ENCODE data around the gene PPM1M. TPM values are rescaled to one million over a fixed set of nuclear protein-coding genes. Genes with fewer than 3 reads are reported as not detected.
A peak's percentile ranks its signal among the peaks of the same experiment; 100 is the strongest.

PPM1M gene
- total and polyA plus RNA-seq, 10 of the 15 experiments (the other 5 are each of a cell fraction or from before 2014, with no cell fraction given): 7.3 to 24.8 (median 15.8) TPM

DNA sequence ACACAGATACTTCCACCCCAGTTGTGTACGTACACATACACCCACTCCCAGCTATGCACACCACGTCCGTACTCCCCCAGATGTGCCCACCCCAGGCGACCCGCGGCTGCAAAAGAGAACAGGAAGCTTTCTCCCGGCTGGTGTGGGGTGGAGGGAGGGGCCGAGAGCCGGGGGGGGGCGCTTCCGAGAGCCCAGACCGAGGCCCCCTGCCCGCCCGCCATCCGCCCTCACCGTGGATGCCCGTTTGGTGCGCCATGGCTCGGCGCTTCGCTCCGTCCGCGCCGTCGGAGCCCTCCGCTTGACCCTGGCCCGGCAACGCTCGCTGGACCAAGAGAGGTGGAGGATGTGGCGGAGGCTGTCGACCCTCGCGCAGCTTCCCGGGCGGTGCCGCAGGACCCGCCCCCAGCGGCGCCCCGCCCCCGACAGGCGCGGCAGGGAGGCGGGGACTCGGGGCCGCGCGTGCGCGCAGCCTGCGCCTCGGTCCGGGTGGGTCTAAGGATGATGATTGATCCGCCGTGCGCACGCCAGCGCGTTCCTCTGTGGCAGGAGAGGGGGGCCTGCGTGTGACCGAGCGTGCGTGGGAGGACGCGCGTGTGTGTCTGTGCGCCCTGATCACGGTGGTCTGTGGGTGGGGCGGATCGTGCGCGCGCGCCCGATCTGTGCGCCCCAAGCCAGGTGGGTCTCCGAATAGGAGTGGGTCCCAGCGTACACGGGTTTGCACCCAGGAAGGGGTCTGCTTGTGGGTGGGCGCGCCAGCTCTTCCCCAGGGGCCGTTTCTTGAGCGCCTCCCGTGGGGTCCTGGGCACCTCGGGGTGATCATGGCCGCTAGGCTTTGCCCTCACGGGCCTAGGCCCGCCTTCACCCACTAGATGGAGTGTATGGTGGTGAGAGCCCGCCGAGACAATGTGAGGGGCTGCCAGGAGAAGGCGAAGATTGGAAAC, 6.5 kb upstream of the PPM1M start, which contains the start of gene TWF2 (continued):
- TF ChIP-seq, protein P1, sequence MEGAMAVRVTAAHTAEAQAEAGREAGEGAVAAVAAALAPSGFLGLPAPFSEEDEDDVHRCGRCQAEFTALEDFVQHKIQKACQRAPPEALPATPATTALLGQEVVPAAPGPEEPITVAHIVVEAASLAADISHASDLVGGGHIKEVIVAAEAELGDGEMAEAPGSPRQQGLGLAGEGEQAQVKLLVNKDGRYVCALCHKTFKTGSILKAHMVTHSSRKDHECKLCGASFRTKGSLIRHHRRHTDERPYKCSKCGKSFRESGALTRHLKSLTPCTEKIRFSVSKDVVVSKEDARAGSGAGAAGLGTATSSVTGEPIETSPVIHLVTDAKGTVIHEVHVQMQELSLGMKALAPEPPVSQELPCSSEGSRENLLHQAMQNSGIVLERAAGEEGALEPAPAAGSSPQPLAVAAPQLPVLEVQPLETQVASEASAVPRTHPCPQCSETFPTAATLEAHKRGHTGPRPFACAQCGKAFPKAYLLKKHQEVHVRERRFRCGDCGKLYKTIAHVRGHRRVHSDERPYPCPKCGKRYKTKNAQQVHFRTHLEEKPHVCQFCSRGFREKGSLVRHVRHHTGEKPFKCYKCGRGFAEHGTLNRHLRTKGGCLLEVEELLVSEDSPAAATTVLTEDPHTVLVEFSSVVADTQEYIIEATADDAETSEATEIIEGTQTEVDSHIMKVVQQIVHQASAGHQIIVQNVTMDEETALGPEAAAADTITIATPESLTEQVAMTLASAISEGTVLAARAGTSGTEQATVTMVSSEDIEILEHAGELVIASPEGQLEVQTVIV (IDR thresholded peaks at IDR 0.05; ENCODE audit: borderline replicate concordance, partially characterized antibody): no peak
- TF ChIP-seq, protein P2, sequence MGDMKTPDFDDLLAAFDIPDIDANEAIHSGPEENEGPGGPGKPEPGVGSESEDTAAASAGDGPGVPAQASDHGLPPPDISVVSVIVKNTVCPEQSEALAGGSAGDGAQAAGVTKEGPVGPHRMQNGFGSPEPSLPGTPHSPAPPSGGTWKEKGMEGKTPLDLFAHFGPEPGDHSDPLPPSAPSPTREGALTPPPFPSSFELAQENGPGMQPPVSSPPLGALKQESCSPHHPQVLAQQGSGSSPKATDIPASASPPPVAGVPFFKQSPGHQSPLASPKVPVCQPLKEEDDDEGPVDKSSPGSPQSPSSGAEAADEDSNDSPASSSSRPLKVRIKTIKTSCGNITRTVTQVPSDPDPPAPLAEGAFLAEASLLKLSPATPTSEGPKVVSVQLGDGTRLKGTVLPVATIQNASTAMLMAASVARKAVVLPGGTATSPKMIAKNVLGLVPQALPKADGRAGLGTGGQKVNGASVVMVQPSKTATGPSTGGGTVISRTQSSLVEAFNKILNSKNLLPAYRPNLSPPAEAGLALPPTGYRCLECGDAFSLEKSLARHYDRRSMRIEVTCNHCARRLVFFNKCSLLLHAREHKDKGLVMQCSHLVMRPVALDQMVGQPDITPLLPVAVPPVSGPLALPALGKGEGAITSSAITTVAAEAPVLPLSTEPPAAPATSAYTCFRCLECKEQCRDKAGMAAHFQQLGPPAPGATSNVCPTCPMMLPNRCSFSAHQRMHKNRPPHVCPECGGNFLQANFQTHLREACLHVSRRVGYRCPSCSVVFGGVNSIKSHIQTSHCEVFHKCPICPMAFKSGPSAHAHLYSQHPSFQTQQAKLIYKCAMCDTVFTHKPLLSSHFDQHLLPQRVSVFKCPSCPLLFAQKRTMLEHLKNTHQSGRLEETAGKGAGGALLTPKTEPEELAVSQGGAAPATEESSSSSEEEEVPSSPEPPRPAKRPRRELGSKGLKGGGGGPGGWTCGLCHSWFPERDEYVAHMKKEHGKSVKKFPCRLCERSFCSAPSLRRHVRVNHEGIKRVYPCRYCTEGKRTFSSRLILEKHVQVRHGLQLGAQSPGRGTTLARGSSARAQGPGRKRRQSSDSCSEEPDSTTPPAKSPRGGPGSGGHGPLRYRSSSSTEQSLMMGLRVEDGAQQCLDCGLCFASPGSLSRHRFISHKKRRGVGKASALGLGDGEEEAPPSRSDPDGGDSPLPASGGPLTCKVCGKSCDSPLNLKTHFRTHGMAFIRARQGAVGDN (IDR thresholded peaks at IDR 0.05): peak; percentile 61
- TF ChIP-seq, protein P3, sequence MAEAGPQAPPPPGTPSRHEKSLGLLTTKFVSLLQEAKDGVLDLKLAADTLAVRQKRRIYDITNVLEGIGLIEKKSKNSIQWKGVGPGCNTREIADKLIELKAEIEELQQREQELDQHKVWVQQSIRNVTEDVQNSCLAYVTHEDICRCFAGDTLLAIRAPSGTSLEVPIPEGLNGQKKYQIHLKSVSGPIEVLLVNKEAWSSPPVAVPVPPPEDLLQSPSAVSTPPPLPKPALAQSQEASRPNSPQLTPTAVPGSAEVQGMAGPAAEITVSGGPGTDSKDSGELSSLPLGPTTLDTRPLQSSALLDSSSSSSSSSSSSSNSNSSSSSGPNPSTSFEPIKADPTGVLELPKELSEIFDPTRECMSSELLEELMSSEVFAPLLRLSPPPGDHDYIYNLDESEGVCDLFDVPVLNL (IDR thresholded peaks at IDR 0.05; ENCODE audit: low read depth, low read length): no peak
- TF ChIP-seq, protein P4, sequence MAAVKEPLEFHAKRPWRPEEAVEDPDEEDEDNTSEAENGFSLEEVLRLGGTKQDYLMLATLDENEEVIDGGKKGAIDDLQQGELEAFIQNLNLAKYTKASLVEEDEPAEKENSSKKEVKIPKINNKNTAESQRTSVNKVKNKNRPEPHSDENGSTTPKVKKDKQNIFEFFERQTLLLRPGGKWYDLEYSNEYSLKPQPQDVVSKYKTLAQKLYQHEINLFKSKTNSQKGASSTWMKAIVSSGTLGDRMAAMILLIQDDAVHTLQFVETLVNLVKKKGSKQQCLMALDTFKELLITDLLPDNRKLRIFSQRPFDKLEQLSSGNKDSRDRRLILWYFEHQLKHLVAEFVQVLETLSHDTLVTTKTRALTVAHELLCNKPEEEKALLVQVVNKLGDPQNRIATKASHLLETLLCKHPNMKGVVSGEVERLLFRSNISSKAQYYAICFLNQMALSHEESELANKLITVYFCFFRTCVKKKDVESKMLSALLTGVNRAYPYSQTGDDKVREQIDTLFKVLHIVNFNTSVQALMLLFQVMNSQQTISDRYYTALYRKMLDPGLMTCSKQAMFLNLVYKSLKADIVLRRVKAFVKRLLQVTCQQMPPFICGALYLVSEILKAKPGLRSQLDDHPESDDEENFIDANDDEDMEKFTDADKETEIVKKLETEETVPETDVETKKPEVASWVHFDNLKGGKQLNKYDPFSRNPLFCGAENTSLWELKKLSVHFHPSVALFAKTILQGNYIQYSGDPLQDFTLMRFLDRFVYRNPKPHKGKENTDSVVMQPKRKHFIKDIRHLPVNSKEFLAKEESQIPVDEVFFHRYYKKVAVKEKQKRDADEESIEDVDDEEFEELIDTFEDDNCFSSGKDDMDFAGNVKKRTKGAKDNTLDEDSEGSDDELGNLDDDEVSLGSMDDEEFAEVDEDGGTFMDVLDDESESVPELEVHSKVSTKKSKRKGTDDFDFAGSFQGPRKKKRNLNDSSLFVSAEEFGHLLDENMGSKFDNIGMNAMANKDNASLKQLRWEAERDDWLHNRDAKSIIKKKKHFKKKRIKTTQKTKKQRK (IDR thresholded peaks at IDR 0.05; ENCODE audit: low read depth, low read length): no peak
- TF ChIP-seq KDM1A (IDR thresholded peaks at IDR 0.05; ENCODE audit: borderline replicate concordance) (no peak), CREB1 (IDR thresholded peaks at IDR 0.05; ENCODE audit: low read depth) (no peak), CHD4 (IDR thresholded peaks at IDR 0.05) (no peak), EGR1 (IDR thresholded peaks at IDR 0.05; ENCODE audit: borderline replicate concordance in 1 of 2, low read depth in 2 of 2, low read length in 2 of 2) (peak in 1 of 2 experiments; percentile 89; a peak in 2 of 3 replicates)
- TF ChIP-seq, protein P5, sequence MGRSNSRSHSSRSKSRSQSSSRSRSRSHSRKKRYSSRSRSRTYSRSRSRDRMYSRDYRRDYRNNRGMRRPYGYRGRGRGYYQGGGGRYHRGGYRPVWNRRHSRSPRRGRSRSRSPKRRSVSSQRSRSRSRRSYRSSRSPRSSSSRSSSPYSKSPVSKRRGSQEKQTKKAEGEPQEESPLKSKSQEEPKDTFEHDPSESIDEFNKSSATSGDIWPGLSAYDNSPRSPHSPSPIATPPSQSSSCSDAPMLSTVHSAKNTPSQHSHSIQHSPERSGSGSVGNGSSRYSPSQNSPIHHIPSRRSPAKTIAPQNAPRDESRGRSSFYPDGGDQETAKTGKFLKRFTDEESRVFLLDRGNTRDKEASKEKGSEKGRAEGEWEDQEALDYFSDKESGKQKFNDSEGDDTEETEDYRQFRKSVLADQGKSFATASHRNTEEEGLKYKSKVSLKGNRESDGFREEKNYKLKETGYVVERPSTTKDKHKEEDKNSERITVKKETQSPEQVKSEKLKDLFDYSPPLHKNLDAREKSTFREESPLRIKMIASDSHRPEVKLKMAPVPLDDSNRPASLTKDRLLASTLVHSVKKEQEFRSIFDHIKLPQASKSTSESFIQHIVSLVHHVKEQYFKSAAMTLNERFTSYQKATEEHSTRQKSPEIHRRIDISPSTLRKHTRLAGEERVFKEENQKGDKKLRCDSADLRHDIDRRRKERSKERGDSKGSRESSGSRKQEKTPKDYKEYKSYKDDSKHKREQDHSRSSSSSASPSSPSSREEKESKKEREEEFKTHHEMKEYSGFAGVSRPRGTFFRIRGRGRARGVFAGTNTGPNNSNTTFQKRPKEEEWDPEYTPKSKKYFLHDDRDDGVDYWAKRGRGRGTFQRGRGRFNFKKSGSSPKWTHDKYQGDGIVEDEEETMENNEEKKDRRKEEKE (IDR thresholded peaks at IDR 0.05): no peak
- TF ChIP-seq, protein P6, sequence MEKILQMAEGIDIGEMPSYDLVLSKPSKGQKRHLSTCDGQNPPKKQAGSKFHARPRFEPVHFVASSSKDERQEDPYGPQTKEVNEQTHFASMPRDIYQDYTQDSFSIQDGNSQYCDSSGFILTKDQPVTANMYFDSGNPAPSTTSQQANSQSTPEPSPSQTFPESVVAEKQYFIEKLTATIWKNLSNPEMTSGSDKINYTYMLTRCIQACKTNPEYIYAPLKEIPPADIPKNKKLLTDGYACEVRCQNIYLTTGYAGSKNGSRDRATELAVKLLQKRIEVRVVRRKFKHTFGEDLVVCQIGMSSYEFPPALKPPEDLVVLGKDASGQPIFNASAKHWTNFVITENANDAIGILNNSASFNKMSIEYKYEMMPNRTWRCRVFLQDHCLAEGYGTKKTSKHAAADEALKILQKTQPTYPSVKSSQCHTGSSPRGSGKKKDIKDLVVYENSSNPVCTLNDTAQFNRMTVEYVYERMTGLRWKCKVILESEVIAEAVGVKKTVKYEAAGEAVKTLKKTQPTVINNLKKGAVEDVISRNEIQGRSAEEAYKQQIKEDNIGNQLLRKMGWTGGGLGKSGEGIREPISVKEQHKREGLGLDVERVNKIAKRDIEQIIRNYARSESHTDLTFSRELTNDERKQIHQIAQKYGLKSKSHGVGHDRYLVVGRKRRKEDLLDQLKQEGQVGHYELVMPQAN (conservative IDR thresholded peaks at IDR 0.05): peak; percentile 33
